Muscle of leg (tissue), 11 donors: ENCODE data around the gene EPM2A. TPM values are rescaled to one million over a fixed set of nuclear protein-coding genes. Genes with fewer than 3 reads are reported as not detected.

Experiments used
- DNase-seq: peaks from one replicate; pipeline ENCODE4 v3.0.0; 2013
- H3K27ac ChIP-seq: one replicate; pipeline ENCODE4 v1.5.1; 2013; ENCODE audit warnings: mild to moderate bottlenecking, low read length, control low read depth
- H3K27me3 ChIP-seq: one replicate; pipeline ENCODE4 v1.6.1; 2013; ENCODE audit warnings: low read length; ENCODE audit not compliant: control insufficient read depth, insufficient read depth
- H3K36me3 ChIP-seq: one replicate; pipeline ENCODE4 v1.6.1; 2013; ENCODE audit warnings: low read length; ENCODE audit not compliant: control insufficient read depth, insufficient read depth
- H3K4me1 ChIP-seq: one replicate; pipeline ENCODE4 v1.6.1; 2013; ENCODE audit warnings: low read length; ENCODE audit not compliant: control insufficient read depth, insufficient read depth
- H3K4me3 ChIP-seq: one replicate; pipeline ENCODE4 v1.5.1; 2013; ENCODE audit warnings: low read length, control low read depth
- H3K9me3 ChIP-seq: replicated peaks from 2 replicates; pipeline ENCODE4 v1.6.1; 2013; ENCODE audit warnings: low read depth, low read length; ENCODE audit not compliant: control insufficient read depth
- WGBS: methylation state at CpG from one replicate; pipeline ENCODE4 v1.1.5; 2013; ENCODE audit warnings: missing lambda C conversion rate; ENCODE audit not compliant: insufficient coverage; 5-methylcytosine and 5-hydroxymethylcytosine counted together
- polyA plus RNA-seq, 8 donors: library from polyadenylated mRNA; unstranded; fragments of 120-200 nt; gene quantifications; one replicate each; pipeline versions ENCODE4 v1.2.1 to v1.2.3, GENCODE V29; 2013; ENCODE audit warnings: inconsistent platforms in 1 of 8, low replicate concordance in 1 of 8; ENCODE audit not compliant: insufficient read length in 8 of 8, insufficient read depth in 1 of 8
- total RNA-seq: library from RNA; stranded (reverse); fragments of 120-200 nt; gene quantifications from one replicate; pipeline ENCODE4 v1.2.4, GENCODE V29; 2013

The EPM2A gene
- total and polyA plus RNA-seq, 9 donors = 11.4 to 18.0 (median 13.9) TPM

DNA sequence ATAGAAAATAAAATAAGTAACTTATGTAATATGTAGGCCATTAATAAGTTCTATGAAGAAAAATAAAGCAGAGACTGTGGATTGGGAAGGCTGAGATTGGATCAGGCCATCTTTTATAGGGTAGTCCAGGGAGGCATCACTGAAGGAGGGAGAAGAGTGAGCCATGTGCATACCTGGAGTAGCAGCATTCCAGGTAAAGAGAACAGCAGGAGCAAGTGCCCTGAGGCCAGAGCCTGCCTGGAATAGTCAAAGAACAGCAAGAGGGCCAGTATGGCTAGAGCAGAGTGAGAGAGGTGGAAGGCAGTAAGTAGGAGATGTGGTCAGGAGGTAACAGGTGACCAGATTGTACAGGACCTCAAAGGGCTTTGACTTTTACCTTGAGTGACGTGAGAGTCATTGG lies 112.1 kb downstream of the EPM2A start:
- Histone ChIP-seq H3K9me3 (no peaks in the 10 kb centered on the region), H3K27ac (no peak overlapping the region), H3K36me3 (no peaks in the 10 kb centered on the region), H3K4me3 (no peak overlapping the region), H3K27me3 (no peaks in the 10 kb centered on the region), H3K4me1 (no peaks in the 10 kb centered on the region)
- WGBS = 80% methylated on average over 1 of the region's 1 CpG
- DNase-seq = no peak

DNA sequence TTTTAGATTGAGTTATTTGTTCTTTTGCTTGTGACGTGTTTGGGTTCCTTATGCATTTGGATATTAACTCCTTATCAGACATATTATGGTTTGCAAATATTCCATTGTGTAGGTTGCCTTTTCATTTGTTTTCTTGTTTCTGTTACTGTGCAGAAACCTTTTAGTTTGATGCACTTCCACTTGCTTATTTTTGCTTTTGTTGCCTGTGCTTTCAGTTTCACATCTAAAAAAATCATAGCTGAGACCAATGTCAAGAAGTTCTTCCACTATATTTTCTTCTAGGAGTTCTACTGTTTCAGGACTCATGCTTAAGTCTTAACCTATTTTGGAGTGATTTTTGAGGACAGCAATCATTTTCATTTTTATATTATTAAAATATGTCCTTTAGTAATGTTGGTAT lies 113.5 kb downstream of the EPM2A start:
- H3K4me1 ChIP-seq = no peaks in the 10 kb centered on the region
- H3K36me3 ChIP-seq = no peaks in the 10 kb centered on the region
- no peak for DNase-seq
- H3K27me3 ChIP-seq = no peaks in the 10 kb centered on the region
- no peak overlapping the region for H3K27ac ChIP-seq
- no CpG with 5 or more reads among the region's 1 CpG for WGBS
- no peak overlapping the region for H3K4me3 ChIP-seq
- H3K9me3 ChIP-seq = no peaks in the 10 kb centered on the region

DNA sequence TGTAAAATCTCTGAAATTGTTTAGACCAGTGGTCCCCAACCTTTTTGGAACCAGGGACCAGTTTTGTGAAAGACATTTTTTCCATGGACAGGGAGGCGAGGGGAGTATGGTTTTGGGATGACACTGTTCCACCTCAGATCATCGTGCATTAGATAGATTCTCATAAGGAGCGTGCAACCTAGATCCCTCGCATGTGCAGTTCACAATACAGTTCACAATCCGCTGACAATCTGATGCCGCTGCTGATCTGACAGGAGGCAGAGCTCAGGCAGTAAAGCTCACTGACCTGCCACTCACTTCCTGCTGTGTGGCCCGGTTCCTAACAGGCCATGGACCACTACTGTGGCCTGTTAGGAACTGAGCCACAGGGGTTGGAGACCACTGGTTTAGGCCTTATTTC lies 115.2 kb downstream of the EPM2A start:
- H3K27ac ChIP-seq = no peak overlapping the region
- 89% methylated on average over 6 of the region's 7 CpGs for WGBS
- H3K27me3 ChIP-seq = no peaks in the 10 kb centered on the region
- no peaks in the 10 kb centered on the region for H3K36me3 ChIP-seq
- H3K4me1 ChIP-seq = no peaks in the 10 kb centered on the region
- H3K4me3 ChIP-seq = no peak overlapping the region
- DNase-seq = no peak
- no peaks in the 10 kb centered on the region for H3K9me3 ChIP-seq

DNA sequence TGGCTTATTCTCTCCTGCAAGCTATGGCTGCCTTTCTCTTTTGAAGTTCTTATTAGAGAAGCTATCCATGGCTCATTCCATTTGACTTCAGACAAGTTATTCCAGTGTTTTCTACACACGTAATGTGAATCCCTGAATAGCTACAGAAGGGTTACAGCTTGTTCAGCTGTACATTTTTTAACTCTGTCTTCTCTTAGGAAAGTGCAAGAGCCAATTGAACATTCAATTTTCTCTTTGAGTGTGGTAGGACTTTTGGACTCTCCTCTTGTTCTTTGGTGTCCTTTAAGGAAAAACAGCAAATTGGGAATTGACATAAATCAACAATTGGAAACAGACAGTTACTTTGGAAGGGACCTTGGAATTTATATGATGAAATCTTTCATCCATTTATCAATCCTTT lies 125.8 kb downstream of the EPM2A start:
- Histone ChIP-seq H3K4me1 (no peaks in the 10 kb centered on the region), H3K4me3 (no peak overlapping the region), H3K36me3 (no peaks in the 10 kb centered on the region), H3K9me3 (no peaks in the 10 kb centered on the region), H3K27me3 (no peaks in the 10 kb centered on the region), H3K27ac (no peak overlapping the region)
- DNase-seq = peak; percentile 63
- no CpG with 5 or more reads among the region's 1 CpG for WGBS

- peak; percentile 67 for DNase-seq
- WGBS = 33% methylated on average over 1 of the region's 1 CpG
- Histone ChIP-seq H3K36me3 (no peaks in the 10 kb centered on the region), H3K9me3 (no peaks in the 10 kb centered on the region), H3K27me3 (no peaks in the 10 kb centered on the region), H3K4me1 (no peaks in the 10 kb centered on the region), H3K27ac (no peak overlapping the region), H3K4me3 (no peak overlapping the region)
Measured at GRCh38 chr6:145608850-145609249, 126.5 kb downstream of the EPM2A start.

- Histone ChIP-seq H3K4me3 (no peak overlapping the region), H3K4me1 (no peaks in the 10 kb centered on the region), H3K36me3 (no peaks in the 10 kb centered on the region), H3K27ac (no peak overlapping the region), H3K27me3 (no peaks in the 10 kb centered on the region), H3K9me3 (no peaks in the 10 kb centered on the region)
- no CpG with 5 or more reads among the region's 1 CpG for WGBS
- DNase-seq = peak; percentile 54
Measured at GRCh38 chr6:145603991-145604390, 131.3 kb downstream of the EPM2A start.

GRCh38 chr6:145603424-145603833 lies 131.9 kb downstream of the EPM2A start:
- Histone ChIP-seq H3K36me3 (no peaks in the 10 kb centered on the region), H3K27me3 (no peaks in the 10 kb centered on the region), H3K27ac (no peak overlapping the region), H3K9me3 (peaks cover 2% of the 10 kb centered on the region), H3K4me3 (no peak overlapping the region), H3K4me1 (no peaks in the 10 kb centered on the region)
- DNase-seq = no peak

GRCh38 chr6:145602726-145603326 lies 132.5 kb downstream of the EPM2A start:
- no peak overlapping the region for H3K4me3 ChIP-seq
- H3K36me3 ChIP-seq = no peaks in the 10 kb centered on the region
- H3K9me3 ChIP-seq = peaks cover 2% of the 10 kb centered on the region
- WGBS = 20% methylated on average over 1 of the region's 4 CpGs
- H3K4me1 ChIP-seq = no peaks in the 10 kb centered on the region
- peak; percentile 78 for DNase-seq
- no peak overlapping the region for H3K27ac ChIP-seq
- no peaks in the 10 kb centered on the region for H3K27me3 ChIP-seq

GRCh38 chr6:145601397-145601796 lies 133.9 kb downstream of the EPM2A start:
- Histone ChIP-seq H3K4me1 (no peaks in the 10 kb centered on the region), H3K27me3 (no peaks in the 10 kb centered on the region), H3K36me3 (no peaks in the 10 kb centered on the region), H3K27ac (no peak overlapping the region), H3K4me3 (no peak overlapping the region), H3K9me3 (peaks cover 2% of the 10 kb centered on the region)
- WGBS = no CpG with 5 or more reads among the region's 2 CpGs
- DNase-seq = no peak

DNA sequence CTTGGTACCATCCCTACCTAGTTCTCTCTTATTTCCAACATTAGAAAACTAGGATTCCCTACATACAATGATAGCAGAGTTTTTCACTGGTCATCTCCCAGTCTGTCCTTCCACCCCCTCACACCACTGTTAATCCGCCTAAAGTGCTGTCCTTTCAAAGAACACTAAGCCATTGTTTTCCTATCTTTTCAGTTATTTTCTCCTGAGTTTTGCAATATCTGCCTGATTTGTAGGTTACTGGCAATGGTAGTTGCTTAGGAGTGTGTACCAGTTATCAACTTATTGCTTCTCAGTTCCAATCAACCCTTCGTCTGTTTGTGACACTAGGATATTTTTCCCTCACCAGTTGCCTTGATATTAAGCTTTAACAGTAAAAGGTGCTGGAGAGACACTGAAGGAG lies 135.0 kb downstream of the EPM2A start:
- H3K4me3 ChIP-seq = no peak overlapping the region
- no CpG with 5 or more reads among the region's 2 CpGs for WGBS
- H3K27me3 ChIP-seq = no peaks in the 10 kb centered on the region
- H3K36me3 ChIP-seq = no peaks in the 10 kb centered on the region
- H3K4me1 ChIP-seq = no peaks in the 10 kb centered on the region
- DNase-seq = no peak
- peaks cover 2% of the 10 kb centered on the region for H3K9me3 ChIP-seq
- no peak overlapping the region for H3K27ac ChIP-seq

DNA sequence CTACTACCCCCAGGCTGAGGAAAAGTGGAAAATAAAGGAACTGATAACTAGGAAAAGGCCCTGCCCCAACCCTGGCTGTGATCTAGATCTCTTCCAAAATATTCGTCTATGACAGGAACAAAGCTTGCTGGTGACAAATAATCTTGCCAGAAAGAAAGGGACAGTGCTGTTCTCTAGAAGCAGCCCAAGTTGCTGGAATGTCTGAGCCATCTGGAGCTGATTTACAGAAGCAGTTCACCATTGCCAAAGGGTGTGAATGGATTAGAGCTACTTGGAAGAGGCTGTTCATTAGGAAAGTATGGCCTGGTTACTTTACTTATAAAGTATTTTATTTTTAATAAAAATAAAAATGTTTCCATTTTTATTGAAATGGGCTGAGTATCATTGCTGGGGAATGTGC lies 146.3 kb downstream of the EPM2A start:
- H3K27ac ChIP-seq = no peak overlapping the region
- WGBS = 0% methylated on average over 1 of the region's 1 CpG
- H3K4me1 ChIP-seq = no peaks in the 10 kb centered on the region
- no peak overlapping the region for H3K4me3 ChIP-seq
- H3K36me3 ChIP-seq = no peaks in the 10 kb centered on the region
- peak; percentile 35 for DNase-seq
- H3K9me3 ChIP-seq = no peaks in the 10 kb centered on the region
- H3K27me3 ChIP-seq = no peaks in the 10 kb centered on the region
